Measurements from ENCODE around the gene PCNT.

The PCNT gene

DNA sequence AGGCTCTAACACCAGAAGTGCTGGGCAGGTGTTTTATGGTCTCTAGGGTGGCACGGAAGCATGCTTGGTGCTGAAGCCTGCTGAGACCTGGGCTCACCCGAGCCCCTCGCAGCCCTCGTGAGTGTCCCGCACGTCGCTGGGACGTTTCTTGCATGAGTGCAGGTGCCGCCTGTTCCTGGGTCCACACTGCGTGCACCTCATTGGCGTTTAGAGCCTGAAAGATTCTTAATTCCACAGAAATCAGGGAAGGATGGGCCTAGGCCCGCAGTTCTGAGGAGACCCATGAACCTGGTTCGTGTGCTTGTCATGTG, 91.0 kb downstream of the PCNT start:
- POLR2A ChIA-PET (ENCODE audit: low non-redundant PET): no interaction called here
- TF ChIP-seq, protein P1, sequence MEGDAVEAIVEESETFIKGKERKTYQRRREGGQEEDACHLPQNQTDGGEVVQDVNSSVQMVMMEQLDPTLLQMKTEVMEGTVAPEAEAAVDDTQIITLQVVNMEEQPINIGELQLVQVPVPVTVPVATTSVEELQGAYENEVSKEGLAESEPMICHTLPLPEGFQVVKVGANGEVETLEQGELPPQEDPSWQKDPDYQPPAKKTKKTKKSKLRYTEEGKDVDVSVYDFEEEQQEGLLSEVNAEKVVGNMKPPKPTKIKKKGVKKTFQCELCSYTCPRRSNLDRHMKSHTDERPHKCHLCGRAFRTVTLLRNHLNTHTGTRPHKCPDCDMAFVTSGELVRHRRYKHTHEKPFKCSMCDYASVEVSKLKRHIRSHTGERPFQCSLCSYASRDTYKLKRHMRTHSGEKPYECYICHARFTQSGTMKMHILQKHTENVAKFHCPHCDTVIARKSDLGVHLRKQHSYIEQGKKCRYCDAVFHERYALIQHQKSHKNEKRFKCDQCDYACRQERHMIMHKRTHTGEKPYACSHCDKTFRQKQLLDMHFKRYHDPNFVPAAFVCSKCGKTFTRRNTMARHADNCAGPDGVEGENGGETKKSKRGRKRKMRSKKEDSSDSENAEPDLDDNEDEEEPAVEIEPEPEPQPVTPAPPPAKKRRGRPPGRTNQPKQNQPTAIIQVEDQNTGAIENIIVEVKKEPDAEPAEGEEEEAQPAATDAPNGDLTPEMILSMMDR (conservative IDR thresholded peaks at IDR 0.05; ENCODE audit: low read depth): no peak
- DNase-seq (ENCODE audit: low spot score): no peak
- CTCF ChIA-PET: no interaction called here
- H3K27ac ChIP-seq: peak overlapping the region; percentile 12; the same call in 1 of the 2 replicates

DNA sequence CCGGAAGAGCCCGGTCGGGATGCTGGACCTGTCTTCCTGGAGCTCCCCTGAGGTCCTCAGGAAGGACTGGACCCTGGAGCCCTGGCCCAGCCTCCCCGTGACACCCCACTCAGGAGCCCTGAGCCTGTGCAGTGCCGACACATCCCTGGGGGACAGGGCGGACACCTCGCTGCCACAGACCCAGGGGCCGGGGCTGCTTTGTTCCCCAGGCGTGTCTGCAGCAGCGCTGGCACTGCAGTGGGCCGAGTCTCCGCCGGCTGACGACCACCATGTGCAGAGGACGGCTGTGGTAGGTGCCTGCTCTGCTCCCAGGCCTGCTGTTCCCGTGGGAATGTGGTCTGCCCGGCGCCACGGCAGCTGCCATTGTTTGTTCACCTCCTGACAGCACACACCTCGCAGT, 92.6 kb downstream of the PCNT start:
- CTCF ChIA-PET: no interaction called here
- no peak for DNase-seq (ENCODE audit: low spot score)
- TF ChIP-seq, protein P1 (conservative IDR thresholded peaks at IDR 0.05; ENCODE audit: low read depth): no peak
- peak overlapping the region; percentile 23; the same call in 1 of the 2 replicates for H3K27ac ChIP-seq
- POLR2A ChIA-PET (ENCODE audit: low non-redundant PET): no interaction called here

DNA sequence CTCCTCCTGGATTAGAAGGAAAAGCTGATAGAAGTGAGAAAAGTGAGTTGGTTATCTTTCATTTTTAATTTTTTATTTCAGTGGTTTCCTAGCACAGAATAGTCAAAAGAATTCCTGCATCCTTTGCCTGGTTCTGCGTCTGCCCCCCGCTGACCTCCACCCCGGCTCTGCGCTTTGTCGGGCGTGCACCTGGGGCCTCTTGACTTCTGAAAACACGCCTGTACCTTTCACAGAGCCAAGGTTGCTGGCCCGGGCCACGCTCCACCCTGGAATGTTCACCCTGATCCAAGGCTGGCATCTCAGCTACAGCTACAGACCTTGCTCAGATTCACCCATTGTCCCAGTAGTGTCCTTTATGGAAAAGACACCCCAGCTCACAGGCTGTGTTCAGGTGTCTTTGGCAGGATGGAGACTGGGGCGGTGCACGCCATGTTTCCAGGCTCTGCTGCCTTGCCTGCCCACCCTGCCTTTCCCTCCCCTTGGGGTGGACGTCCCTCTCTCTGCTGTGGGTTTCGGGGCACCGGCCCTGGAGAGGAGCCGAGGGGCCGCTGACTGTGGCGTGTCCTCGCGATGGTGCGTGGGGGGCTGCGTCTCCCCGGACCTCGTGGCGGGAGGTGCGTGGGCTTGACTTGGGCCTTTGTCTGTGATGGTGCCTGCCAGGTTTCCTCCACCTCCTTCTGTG, 94.5 kb downstream of the PCNT start:
- DNase-seq (ENCODE audit: low spot score): no peak
- H3K27ac ChIP-seq: peak overlapping the region; percentile 49
- POLR2A ChIA-PET (ENCODE audit: low non-redundant PET): no interaction called here
- TF ChIP-seq, protein P1 (conservative IDR thresholded peaks at IDR 0.05; ENCODE audit: low read depth): no peak
- CTCF ChIA-PET: no interaction called here

DNA sequence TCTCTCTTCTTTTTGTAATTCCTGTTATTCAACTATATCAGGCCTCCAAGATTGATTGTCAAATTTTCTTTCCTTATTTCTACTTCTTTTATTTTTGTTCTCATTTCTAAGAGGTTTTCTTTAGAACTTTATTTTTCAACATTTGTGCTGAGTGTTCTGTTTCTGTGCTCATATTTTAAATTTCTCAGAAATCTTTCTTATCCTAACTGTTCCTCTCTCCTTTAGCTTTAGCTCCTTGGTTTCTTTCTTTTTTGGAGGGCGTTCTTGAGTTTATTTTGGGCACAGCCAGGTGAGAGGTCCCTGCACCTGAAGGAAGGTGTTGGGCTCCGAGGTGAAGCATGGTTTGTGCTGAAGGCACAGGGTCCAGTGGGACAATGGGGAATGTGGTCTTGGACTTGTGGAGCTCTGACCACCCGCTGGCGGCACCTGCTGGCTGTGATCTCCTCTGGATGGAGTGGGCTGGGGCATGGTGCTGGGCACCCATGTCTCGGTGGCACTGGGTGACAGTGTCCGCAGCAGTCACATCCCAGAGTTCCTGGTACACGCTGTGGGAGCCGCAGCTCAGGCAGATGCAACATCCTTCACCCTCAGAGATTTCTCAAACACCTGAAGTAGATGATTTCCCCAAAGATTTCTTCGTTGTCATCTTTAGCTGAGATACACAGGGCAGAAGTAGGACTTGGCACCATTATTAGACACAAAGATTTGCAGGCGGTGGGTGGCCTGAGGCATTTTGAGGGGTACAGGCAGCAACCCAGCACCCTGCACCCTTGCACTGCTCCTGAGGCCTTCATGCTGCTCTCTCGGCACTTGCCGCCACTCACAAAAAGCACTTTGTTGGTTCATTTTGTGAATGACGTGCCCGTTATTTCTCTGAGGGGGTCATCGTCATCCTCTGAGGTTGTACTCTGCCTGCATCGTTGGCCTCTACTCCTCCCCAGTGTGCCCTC, 96.6 kb downstream of the PCNT start:
- ChIA-PET POLR2A (ENCODE audit: low non-redundant PET) (interaction anchor here (0.6 kb wide), 1 partner anchor 61 kb away, joined by 6 read pairs; no protein-coding TSS in a partner anchor), CTCF (interaction anchor here (0.8 kb wide), 2 partner anchors 11 to 267 kb away, joined by 4 read pairs; no protein-coding TSS in a partner anchor)
- no peak overlapping the region for H3K27ac ChIP-seq
- no peak for DNase-seq (ENCODE audit: low spot score)
- TF ChIP-seq, protein P1 (conservative IDR thresholded peaks at IDR 0.05; ENCODE audit: low read depth): no peak

DNA sequence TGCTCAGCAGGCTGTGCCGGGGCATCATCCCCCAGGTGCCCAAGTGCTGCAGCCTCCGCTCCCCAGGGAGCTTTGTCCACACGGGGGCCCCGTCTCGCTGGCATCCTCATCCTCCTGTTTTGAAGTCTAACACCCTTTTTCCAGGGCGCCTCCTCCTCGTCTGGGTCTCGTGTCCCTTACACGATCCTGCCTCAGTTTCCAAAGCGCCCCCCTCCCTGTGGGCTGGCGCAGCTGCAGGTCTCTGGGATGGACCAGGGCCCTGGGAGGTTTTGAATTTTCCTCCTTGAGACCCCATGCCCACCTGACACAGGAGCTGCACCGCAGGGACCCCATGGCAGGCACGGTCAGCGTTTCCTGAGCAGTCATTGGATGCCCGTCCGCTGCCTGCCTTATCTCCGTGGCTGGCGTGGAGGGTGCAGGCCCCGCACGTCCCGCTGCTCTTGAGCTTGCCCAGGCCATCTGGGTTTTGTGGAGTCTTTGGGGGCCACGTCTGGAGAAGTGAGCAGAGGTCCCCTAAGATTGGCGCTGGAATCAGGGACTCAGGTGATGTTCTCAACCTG, 97.3 kb downstream of the PCNT start:
- DNase-seq (ENCODE audit: low spot score): no peak
- CTCF ChIA-PET: no interaction called here
- POLR2A ChIA-PET (ENCODE audit: low non-redundant PET): no interaction called here
- TF ChIP-seq, protein P1 (conservative IDR thresholded peaks at IDR 0.05; ENCODE audit: low read depth): no peak
- H3K27ac ChIP-seq: no peak overlapping the region

DNA sequence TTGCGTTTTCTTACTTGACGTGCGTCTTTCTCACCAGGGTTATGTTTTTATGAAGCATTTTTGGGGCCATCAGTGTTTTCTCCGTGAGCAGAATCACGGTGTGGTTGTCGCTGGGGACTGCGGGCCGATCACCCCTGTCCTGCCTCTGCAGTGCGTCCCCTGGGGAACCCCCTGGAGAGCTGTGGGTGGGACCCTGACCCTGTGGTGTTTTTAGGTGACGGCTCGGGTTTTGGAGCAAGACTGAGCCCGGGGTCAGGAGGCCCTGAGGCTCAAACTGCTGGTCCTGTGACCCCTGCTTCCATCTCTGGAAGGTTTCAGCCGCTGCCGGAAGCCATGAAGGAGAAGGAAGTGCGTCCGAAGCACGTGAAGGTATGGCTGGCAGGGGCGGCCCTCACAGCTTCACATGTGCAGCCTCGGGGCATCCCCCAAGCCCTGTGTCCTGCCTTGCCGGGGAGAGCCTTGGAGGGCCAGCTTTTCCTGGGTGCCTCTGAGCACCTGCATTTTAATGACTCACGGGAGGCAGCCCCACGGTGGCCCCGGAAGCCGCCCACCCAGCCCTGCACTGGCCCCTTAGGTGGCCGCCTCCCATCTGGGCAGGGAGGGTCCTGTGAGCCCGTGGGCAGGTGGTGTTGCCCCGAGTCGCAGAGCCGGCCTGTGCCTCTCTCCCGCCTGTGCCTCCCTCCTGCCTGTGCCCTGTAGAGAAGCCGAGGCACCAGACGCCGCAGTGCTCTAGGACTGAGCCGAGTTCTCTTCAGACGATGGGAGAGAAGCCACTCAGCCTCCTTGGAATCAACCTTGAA, 98.0 kb downstream of the PCNT start:
- ChIA-PET POLR2A (ENCODE audit: low non-redundant PET) (no interaction called here), CTCF (no interaction called here)
- DNase-seq (ENCODE audit: low spot score): no peak
- H3K27ac ChIP-seq: no peak overlapping the region
- TF ChIP-seq, protein P1 (conservative IDR thresholded peaks at IDR 0.05; ENCODE audit: low read depth): no peak
